ENCODE results near the gene ADGRA1.

- TF ChIP-seq CTCF (IDR thresholded peaks at IDR 0.05) (no peak), POLR2A (IDR thresholded peaks at IDR 0.05) (no peak)
These were observed 2.9 kb downstream of the ADGRA1 start for GRCh38 chr10:133090654-133091053.

Data from prostate gland (tissue), 2 donors.